Left lung (tissue), 10 donors: ENCODE data around the gene FAU. TPM values are rescaled to one million over a fixed set of nuclear protein-coding genes. Genes with fewer than 3 reads are reported as not detected.
A peak's percentile ranks its signal among the peaks of the same experiment; 100 is the strongest.
"Not testable (repeated sequence)": the region's sequence is repeated elsewhere in the genome, so short reads cannot be mapped to it uniquely, and the experiment has no call there.

Experiments used
- ATAC-seq: fragments of 200-7000 bp; cut with Tn5 transposase; one replicate; pipeline ENCODE4 v1.9.1; 2020; ENCODE audit warnings: moderate library complexity
- DNase-seq, 4 donors: peaks; one replicate each; pipeline ENCODE4 v3.0.0-alpha.2; 2013 to 2020
- H3K27ac ChIP-seq, 2 donors: fragments of 200-600 bp; sonication (generic) in 1 of 2; one replicate each; pipeline versions ENCODE4 v1.5.0 to v1.8.0; 2020 to 2021
- H3K27me3 ChIP-seq, 2 donors: fragments of 200-600 bp; sonication (generic) in 1 of 2; one replicate each; pipeline versions ENCODE4 v1.5.0 to v1.8.0; 2020 to 2021
- H3K36me3 ChIP-seq, 2 donors: fragments of 200-600 bp; sonication (generic) in 1 of 2; one replicate each; pipeline versions ENCODE4 v1.5.0 to v1.8.0; 2020 to 2021
- H3K4me1 ChIP-seq, 2 donors: fragments of 200-600 bp; one replicate each; pipeline ENCODE4 v1.8.0; 2021
- H3K4me3 ChIP-seq, 2 donors: fragments of 200-600 bp; sonication (generic) in 1 of 2; one replicate each; pipeline versions ENCODE4 v1.5.0 to v1.8.0; 2020 to 2021; ENCODE audit warnings: mild to moderate bottlenecking in 1 of 2
- H3K9me3 ChIP-seq, 2 donors: fragments of 200-600 bp; sonication (generic) in 1 of 2; one replicate each; pipeline versions ENCODE4 v1.5.0 to v1.8.0; 2020 to 2021
- intact Hi-C, 2 donors: fragments of 100-400 bp; cut with DNase I; formaldehyde crosslinking; loops; one replicate each; pipeline versions ENCODE4 v1.11.2 to v1.14.2; 2022
- polyA plus RNA-seq, 6 donors: library from polyadenylated mRNA; unstranded; fragments of 120-200 nt; gene quantifications; one replicate each; pipeline ENCODE4 v1.2.1, GENCODE V29; 2013; ENCODE audit not compliant: insufficient read length in 6 of 6
- total RNA-seq, 2 donors: library from RNA; stranded (reverse); fragmentation: NEBNext Ultra II Directional; extraction: Animal tissue kit (Norgen Biotek cat#: 25700); gene quantifications; one replicate each; pipeline ENCODE4 v1.2.1, GENCODE V29; 2021
- TF ChIP-seq, protein P1 (sequence below), 2 donors: fragments of 200-600 bp; sonication (generic) in 1 of 2; IDR thresholded peaks; one replicate each; pipeline versions ENCODE4 v1.5.0 to v1.8.0; 2021; ENCODE audit warnings: antibody characterized with exemption in 2 of 2
- donor health status: DM: no; HTN: yes; CAD: no.
- donor health status: DM: no; HTN: no; CAD: no.

FAU gene
- total and polyA plus RNA-seq, 8 donors, result 621 to 1,036 (median 818) TPM

DNA sequence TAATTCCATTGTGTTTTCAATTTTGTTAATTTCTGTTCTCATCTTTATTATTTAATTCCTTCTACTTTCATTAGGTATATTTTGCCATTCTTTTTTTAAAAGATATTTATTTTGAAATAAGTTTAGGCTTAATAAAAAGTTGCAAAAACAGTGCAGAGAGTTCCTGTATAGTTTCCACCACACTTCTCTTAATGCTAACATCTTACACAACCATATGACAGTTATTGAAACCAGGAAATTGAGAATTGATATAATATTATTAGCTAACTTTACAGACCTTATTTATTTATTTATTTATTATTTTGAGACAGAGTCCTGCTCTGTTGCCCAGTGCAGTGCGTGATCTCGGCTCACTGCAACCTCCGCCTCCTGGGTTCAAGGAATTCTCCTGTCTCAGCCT, 34.3 kb upstream of the FAU start:
- H3K27ac ChIP-seq, result no peak overlapping the region
- no peak overlapping the region for H3K4me3 ChIP-seq
- TF ChIP-seq, protein P1, sequence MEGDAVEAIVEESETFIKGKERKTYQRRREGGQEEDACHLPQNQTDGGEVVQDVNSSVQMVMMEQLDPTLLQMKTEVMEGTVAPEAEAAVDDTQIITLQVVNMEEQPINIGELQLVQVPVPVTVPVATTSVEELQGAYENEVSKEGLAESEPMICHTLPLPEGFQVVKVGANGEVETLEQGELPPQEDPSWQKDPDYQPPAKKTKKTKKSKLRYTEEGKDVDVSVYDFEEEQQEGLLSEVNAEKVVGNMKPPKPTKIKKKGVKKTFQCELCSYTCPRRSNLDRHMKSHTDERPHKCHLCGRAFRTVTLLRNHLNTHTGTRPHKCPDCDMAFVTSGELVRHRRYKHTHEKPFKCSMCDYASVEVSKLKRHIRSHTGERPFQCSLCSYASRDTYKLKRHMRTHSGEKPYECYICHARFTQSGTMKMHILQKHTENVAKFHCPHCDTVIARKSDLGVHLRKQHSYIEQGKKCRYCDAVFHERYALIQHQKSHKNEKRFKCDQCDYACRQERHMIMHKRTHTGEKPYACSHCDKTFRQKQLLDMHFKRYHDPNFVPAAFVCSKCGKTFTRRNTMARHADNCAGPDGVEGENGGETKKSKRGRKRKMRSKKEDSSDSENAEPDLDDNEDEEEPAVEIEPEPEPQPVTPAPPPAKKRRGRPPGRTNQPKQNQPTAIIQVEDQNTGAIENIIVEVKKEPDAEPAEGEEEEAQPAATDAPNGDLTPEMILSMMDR (IDR thresholded peaks at IDR 0.05), result no peak
- ATAC-seq (no peak), DNase-seq (no peak)
- H3K27me3 ChIP-seq, result no peaks in the 10 kb centered on the region
- no peaks in the 10 kb centered on the region for H3K9me3 ChIP-seq
- H3K36me3 ChIP-seq, result no peaks in the 10 kb centered on the region
- intact Hi-C loops, result no loop called here
- H3K4me1 ChIP-seq, result peaks cover 0 to 7% of the 10 kb centered on the region in 2 donors

DNA sequence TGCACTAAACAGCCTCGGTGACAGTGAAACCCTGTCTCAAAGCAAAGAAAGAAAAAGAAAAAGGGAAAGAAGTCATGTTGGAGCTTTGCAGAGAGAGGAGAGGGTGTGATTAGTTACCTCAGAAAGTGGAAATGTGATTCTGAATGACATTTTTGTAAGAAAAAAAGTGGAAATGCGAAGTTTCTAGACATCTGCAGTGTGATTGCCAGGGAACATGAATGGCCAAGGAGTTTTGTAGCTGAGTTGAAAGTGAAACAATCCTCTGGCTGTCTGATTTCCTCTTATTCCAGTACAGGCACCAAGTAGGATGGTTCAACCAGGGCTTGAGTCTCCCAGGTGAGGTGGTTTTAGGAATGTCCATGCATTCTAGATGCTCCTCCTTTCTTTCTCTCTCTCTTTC, 30.2 kb upstream of the FAU start:
- TF ChIP-seq, protein P1 (IDR thresholded peaks at IDR 0.05), result no peak
- Histone ChIP-seq H3K36me3 (no peaks in the 10 kb centered on the region), H3K27me3 (no peaks in the 10 kb centered on the region), H3K9me3 (no peaks in the 10 kb centered on the region), H3K27ac (peak overlapping the region in 1 of 2 donors; percentile 85), H3K4me1 (peaks cover 14 to 28% of the 10 kb centered on the region in 2 donors), H3K4me3 (no peak overlapping the region)
- ATAC-seq (no peak), DNase-seq (no peak)
- intact Hi-C loops, result no loop called here

DNA sequence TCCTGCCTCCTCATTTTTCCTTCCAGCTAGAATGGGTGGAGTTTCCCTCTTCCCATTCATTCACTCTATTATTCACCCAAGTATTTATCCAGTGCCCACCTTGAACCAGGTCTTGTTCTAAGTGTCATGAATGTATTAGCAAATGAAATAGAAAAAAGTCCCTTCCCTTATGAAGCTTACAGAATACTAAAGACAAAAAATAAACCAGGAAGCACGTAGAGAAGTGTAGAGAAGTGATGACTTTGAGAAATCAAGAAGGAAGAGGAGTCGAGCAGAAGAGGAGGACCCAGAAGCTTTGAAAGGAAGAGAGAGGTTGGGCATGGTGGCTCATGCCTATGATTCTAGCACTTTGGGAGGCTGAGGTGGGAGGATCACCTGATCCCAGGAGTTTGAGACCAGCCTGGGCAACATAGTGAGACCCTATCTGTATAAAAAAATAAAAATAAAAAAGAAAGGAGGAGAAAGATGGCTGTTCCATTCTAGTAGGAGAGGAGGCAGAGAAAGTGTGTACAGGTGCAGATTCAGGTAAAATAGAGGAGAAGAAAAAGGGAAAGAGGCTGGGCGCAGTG, 29.5 kb upstream of the FAU start:
- intact Hi-C loops, result no loop called here
- DNase-seq, result no peak
- no peaks in the 10 kb centered on the region for H3K27me3 ChIP-seq
- no peak for ATAC-seq
- no peaks in the 10 kb centered on the region for H3K9me3 ChIP-seq
- peak overlapping the region; percentile 71 to 85 for H3K27ac ChIP-seq
- TF ChIP-seq, protein P1 (IDR thresholded peaks at IDR 0.05), result no peak
- H3K4me1 ChIP-seq, result peaks cover 14 to 28% of the 10 kb centered on the region in 2 donors
- H3K4me3 ChIP-seq, result no peak overlapping the region
- H3K36me3 ChIP-seq, result no peaks in the 10 kb centered on the region

DNA sequence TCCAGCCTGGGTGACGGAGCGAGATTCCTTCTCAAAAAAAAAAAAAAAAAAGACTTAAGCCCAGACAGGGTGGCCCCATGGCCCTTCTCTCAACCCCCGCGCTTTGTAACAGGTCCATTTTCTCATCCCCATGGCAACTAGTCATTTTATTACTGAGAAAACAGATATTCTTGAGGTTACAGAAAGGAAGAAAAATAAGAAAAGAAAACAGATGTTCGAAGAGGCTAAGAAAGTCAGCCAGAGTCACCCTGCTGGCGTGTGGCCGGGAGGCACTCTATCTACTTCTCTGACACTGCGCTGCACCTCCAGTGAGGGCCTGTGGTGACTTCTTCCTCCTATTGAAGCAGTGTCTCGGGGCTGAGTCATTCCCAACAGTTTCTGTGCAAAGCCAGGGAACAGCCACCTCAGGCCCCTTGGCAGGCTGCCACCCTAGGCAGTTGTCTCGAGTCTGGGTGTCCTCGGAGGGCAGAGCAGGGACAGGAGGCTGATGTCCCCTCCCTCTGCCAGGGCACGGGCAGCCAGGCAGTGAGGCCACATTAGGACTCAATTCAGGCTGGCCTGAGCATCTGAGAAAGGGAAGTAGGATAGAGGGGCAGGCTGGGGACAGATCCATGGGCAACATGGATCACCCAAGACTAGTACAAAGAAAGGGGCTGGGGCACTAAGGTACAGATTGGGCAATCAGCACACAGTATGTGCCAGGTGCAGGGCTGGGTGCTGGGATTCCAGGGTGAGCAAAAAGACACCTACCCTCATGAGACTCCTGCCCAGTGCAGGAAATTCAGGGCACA, 28.8 kb upstream of the FAU start:
- TF ChIP-seq, protein P1 (IDR thresholded peaks at IDR 0.05), result no peak
- Histone ChIP-seq H3K27me3 (no peaks in the 10 kb centered on the region), H3K4me3 (no peak overlapping the region), H3K4me1 (peaks cover 14 to 28% of the 10 kb centered on the region in 2 donors), H3K36me3 (no peaks in the 10 kb centered on the region), H3K9me3 (no peaks in the 10 kb centered on the region), H3K27ac (peak overlapping the region; percentile 71 to 85)
- ATAC-seq (peak; percentile 94), DNase-seq (peak; percentile 9 to 95 (median 70))
- intact Hi-C loops, result no loop called here

- ATAC-seq, DNase-seq, H3K4me3 ChIP-seq, H3K36me3 ChIP-seq, H3K9me3 ChIP-seq, intact Hi-C loops, H3K27me3 ChIP-seq: not testable (repeated sequence)
- H3K27ac ChIP-seq, result peak overlapping the region; percentile 71 to 85
- H3K4me1 ChIP-seq, result peaks cover 14 to 28% of the 10 kb centered on the region in 2 donors
Observed at GRCh38 chr11:65150131-65150508, 28.2 kb upstream of the FAU start.
